GM18873 (cell line): ENCODE data around the gene ADAMTS2.

Experiments
- ATAC-seq: cut with Tn5 transposase; IDR thresholded peaks from one replicate; pipeline ENCODE4 v1.9.1; 2021; ENCODE audit warnings: mild to moderate bottlenecking, moderate library complexity, moderate number of reproducible peaks; ENCODE audit not compliant: unreplicated experiment, low FRiP score

The ADAMTS2 gene

DNA sequence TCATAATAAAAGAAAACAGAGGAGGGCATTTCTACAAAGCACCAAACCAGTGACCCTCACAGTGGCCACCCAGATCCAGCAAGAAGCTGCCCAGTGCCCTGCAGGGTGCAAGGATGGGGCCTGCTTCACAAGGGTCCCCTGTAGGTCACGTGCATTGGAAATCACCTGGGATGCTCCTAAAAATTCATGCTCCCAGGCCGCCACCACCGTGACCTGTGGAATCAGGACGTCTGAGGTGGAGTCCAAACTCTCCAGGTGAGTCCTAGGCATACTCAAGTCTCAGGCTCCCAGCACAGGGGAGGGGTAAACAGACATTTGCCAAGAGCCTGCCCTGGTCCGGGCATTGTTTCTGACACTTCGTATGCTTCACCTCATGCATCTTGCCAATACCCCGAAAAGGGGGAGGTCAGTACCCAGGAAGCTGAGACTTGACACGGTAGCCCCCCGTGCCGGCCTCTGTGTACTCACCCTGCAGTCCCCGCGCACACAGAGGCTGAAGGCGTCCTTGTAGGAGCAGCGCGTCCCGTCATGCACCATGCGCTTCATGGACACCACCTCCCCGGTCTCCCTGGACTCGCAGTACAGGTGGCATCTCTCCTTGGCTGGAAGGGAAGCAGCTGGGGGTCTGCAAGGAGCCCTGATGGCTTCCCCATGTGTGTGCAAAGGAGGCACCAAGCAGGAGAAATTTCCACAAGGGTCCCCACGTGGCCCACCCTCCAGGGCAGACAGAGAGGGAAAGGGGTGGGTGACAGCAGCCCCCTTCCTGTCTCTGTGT lies 209.6 kb downstream of the ADAMTS2 start:
- no peak for ATAC-seq

DNA sequence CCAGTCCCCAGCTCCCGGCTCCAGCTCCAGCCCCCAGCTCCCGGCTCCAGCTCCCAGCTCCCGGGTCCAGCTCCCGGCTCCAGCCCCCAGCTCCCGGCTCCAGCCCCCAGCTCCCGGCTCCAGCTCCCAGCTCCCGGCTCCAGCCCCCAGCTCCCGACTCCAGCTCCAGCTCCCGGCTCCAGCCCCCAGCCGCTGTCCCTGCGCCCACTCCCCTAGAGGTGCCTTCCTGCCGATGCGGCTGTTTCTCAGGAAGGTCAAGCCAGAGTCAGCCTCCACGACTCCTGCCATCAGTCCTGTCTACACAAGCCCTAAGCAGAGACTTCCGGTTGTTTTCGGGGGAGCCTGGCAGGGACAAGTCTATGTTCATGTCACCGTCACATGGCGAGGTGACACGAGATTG lies 210.3 kb downstream of the ADAMTS2 start:
- no peak for ATAC-seq

DNA sequence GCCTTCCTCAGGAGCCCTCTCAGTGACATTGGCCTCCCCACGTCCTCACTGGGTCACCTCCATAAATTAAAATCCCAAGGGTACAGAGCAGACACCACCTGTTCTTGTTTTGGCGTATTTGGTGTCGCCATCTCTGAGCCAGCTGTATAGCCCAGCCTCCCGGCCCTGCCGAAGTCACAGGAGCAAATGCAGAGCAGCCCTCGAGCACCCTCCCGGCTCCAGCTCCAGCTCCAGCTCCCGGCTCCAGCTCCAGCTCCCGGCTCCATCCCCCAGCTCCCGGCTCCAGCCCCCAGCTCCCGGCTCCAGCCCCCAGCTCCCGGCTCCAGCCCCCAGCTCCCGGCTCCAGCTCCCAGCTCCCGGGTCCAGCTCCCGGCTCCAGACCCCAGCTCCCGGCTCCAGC lies 210.8 kb downstream of the ADAMTS2 start:
- ATAC-seq = no peak

DNA sequence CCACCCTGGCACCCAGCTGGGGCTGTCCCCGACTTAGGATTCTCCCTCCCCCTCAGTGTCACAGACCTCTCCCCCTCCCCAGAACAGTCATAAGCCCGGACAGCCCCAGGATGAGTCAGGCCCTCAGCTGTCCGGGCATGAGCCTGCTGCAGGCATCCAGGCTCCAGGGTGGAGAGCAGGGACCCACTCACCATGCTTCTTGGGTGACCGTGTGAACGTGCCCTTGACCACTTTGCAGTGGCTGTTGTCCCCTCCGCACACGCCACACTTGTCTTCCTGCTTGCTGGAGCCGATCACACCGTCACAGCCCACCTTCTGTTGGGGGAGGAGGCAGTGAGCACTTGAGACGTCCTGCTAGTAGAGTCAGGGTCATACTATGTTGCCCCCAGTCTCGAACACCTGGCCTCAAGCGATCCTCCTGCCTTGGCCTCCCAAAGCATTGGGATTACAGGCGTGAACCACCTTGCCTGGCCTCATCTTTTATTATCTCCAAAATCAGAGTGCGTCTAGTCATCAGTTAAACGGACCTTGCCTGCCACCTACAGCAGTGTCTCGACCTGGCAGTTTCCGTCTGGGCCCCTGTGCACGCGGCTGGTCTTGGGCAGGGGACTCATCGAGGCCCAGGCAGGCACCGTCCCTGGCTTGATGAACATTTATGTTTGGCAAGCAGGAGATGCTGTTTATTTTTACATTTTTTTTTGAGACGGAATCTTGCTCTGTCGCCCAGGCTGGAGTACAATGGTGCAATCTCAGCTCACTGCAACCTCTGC lies 212.5 kb downstream of the ADAMTS2 start:
- ATAC-seq = no peak

DNA sequence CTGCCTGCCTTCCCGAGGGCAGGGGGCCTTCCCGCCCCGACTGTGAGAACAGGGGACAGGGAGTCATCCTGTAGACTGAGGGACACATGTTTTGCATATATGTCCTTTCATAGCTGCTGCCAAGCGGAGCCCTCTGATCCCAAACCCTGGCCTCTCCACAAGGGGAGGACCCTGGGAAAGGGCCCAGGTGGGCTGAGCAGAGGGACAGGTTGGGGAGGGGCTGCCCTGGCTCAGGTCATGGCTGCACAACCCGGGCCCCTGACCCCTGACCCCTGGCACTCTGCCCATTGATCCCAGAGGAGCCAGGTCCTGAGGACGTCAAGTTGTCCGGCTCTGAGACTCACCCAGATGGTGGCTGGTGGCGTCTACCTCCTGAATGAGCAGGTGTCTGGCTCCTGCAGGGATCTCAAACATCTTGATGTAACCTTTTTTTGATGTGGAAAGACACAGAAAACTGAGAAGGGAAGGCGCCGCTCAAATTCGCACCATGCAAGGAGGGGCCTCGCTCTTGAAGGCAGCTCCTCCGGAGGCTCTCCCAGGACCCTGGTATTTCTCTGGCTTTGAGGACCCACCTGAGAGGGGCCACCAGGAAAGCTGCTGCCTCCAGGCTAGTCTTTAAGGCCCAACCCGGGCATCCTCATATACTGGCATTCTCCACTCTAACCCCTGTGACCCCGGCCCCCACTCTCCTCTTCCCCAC lies 213.2 kb downstream of the ADAMTS2 start:
- no peak for ATAC-seq

DNA sequence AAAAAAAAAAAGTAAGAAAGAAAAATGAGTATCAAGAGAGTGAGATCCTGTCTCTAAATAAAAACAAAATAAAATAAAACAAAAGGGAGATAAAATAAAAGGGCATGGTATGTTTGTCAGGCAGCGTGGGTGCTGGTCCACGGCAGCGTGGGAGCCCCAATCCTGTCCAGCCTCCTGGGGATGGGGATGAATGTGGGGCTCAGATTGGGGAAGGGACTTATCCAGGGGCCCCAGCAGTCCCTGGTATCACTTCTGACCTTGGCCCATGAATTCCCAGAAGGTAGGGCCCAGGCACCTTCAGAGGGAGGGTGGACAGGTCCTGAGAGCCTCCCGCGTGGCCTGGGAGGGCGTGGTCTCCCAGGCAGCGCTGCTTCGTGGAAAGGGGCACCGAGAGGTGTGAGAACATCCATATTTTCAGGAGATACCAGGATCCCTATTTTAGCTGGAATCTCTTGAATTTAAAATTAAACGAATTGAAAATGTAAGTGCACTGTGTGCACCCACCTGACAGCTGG lies 213.9 kb downstream of the ADAMTS2 start:
- ATAC-seq = no peak

DNA sequence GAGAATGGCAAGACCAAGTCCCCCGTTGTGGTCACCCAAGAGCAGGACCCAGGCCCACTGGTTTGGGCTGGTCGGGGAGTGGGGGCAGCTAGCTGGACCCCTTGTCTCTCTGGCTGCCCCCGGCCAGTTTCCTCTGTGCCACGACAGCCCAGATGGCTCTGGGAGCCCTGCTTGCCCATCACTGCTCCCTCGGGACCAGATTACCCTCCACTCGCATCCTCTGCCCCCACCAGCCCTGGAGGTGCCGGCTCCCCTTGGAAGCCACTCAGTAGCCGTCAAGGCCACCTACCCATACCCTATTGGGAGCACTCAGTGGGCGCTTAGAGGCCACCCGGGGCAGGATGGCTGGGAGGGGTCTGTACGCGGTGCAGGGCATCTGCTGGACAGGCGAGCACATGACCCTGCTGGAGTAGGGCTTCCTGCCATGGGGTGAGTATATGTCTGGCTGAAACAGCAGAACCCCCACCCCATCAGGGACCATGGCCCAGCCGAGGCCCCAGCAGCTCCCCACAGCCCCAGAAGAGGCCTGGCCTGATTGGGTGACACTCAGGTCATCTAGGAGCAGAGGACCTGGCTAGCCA lies 215.1 kb downstream of the ADAMTS2 start:
- no peak for ATAC-seq

DNA sequence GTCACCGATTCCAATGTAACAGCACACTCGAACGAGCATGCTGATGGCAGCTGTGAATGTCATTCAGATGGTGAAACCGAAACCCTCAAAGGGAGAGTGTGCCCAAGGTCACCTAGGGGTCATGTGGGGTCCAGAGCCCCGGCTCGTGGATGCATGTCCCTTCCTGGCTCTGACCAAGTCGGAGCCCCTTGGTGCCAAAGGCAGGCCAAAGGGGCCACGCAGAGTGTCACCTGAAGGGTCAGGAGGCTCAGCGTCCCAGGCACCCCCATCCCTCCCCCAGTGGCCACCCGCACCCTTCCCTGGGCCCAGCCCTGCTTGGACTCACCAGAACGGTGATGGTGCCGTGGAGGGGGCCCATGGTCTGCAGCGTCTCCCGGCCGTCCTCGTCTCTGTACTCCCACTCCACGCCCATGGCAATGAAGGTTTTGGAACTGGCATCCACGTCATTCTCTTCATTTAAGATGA lies 215.6 kb downstream of the ADAMTS2 start:
- ATAC-seq = no peak

DNA sequence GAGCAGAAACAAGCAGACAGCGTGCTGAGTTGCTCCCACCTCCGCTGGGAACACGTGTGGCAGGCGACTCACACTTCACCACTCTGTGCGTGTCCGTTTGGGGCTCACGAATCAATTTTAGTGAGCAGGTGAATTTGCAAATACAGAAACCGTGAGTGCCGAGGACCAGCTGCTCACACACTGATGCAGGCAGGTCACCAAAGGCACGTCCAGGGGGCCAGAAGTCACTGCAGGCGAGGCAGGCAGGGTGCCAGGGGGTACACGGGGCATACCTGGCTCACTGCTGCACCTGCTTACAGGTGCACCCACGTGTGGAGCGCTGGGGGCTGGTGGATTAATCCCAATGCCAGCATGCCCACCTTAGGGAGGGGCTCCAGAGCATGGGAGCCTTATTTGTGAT lies 216.3 kb downstream of the ADAMTS2 start:
- no peak for ATAC-seq

DNA sequence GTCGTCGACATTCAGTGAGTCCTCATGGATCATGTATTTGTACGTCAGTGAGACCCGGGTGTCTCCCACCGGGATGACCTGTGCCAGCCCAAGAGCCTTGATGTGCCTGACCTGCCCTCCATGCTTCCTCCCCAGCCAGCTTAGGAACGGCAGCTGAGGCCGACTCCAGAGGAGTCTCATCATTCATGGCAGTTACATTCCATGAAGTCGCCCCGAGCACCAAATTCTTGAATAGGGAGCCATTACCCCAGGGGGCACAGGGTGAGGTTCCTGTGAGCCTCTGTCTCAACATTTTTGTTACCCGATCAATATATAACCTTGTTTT lies 217.3 kb downstream of the ADAMTS2 start:
- ATAC-seq = no peak

DNA sequence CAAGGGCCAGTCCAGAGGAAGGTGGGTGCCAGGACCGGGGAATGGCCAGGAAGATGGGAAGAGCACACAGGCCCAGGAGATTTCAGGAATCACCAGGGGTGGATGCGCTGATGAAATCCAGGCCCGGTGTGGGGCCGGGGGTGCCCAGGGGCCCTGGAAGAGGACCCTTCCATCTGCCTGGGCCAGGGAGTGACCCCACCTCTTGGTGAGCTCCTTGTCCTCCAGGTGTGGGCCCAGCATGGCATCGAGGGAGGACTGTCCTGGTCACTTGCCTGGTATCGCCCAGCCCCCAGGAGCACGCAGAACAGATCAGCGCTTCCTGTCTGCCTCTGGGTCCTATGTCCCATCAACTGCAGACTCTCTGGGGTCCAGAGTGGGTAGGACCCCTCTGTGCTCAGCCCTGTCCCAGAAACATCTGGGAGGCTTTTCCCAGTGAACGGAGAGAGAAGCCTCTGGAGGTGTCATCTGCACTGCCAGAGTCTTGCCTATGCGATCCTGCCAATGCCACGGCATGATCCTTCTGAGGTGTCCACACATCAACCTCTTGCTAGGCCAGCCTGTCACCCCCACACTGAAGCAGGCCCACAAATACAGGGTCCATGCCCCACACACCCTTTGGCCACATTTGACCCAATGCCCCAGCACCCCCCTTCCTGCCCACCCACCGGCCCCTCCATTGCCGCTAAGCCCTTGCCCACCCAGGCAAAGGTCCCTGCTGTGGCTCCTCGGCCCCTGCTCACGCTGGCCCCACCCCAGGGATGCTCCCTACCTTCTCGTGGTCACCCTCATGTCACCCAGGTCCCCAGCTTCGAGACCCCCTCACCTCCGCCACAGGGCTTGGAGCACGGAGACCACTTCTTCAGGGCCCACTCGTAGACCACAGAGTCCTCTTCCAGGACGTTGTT lies 217.9 kb downstream of the ADAMTS2 start:
- ATAC-seq = no peak

DNA sequence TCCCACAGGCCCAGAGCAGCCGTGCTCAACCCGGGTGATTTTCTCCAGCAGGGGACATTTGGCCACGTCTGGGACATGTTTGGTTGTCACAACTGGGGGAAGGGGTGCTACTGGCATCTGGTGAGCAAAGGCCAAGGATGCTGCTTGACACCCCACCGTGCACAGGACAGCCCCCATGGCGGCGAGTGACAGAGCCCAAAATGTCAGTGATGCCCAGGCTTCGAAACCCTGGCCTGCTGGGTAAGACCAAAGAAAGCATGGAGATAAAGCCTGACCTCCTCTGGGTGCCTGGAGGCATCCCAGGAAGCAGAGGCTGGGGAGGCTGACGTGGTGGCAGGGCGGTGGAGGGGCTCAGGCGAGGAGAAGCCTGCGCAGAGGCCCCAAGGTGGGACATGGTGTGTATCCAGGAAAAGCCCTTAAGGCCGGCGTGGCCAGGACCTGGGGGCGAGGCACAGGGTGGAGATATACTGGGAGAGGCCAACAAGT lies 218.7 kb downstream of the ADAMTS2 start:
- no peak for ATAC-seq

DNA sequence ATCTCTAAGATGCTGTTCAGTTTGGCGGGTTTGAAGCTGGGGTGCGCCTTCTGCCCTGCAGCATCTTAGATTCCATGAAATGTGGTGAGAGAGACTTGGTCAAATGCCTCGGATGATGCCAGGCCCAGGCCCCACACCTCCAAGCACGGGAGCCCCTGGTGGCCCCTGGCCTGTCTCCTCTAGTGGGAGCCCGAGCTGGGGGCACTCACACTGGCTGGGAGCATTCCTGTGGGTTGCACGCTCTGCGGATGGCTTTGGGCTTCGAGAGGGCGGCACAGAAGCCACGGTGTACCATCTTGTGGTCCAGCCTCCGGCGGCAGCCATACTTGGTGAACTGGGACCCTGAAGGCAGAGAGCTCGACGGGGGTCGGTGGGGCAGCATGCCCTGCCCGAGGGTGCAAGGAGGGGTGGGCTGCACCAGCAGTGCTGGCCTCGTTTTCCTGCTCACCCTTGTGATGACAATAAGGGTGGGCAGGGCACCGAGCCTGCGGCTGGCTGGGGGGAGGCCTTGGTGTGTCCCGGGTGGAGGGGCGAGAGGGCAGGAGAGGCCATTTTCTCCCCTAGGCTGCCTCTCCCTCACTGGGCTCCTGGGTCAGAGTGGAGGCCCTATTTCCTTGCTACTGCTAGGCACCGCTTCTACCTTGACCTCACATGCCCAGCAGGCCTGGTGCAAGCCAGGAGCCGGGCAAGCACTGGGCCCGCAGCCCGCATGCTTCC lies 219.3 kb downstream of the ADAMTS2 start:
- no peak for ATAC-seq

DNA sequence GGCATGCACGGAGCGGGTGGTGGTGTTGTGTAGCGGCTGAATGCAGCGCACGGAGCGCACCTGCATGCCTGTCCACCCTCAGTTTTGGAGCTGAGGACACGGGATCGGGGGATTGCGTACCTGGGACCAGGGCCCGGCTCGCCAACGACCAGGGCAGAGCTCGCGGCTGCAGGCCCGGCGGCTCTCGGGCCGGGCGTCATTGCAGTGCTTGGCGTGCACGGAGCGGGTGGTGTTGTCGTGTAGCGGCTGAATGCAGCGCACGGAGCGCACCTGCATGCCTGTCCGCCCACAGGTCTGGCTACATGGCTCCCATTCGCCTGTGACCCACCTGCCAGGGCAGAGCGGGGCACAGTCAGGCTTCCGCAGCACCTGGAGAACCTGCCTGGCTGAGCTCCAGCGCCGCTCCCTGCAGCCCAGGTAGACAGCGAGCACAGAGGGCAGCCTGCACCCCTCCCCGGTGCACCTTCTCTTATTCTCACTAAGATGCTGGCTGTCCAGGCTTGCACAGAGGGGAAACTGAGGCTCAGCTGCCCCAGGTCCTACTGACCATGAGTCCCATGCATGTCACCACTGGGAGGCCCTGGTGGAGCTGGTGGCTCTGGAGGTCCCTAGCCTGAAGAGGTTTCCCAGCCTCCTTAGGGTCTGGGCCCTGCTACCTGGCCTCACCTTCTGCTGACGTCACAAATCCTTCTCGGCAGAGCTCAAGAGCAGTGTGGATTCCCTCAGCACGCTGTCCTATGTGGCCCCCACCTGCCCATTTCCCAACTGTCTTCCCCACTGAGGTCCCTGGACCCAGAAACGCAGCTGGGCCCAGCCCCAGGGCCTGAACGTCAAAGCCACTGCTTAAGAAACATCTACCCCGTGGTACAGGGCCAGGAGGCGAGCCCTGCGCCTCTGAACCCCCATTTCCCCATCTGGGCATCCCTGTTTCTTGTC lies 220.1 kb downstream of the ADAMTS2 start:
- no peak for ATAC-seq

DNA sequence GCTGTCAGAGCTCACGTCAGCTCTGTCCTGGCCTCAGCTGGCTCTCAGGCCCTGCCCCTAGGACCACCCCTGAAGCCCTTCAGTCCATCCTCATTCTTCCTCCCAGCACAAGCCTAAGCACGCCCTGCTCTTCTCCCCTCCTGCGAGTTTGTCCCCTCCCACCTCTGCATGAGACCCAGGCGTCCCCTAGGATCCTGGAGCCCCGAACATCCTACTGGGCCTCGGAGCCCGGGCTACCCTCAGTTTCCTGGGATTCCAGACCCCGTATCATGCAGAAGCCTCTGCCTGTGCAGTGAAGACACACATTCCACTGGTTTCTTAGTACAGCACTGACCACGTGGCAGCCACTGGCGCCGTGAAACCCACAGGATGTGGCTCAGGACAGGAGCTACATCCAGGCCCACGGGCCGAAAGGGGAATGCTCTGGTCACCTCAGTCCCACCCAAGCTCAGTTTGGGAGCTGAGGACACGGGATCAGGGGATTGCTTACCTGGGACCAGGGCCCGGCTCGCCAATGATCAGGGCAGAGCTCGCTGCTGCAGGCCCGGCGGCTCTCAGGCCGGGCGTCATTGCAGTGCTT lies 220.9 kb downstream of the ADAMTS2 start:
- no peak for ATAC-seq

DNA sequence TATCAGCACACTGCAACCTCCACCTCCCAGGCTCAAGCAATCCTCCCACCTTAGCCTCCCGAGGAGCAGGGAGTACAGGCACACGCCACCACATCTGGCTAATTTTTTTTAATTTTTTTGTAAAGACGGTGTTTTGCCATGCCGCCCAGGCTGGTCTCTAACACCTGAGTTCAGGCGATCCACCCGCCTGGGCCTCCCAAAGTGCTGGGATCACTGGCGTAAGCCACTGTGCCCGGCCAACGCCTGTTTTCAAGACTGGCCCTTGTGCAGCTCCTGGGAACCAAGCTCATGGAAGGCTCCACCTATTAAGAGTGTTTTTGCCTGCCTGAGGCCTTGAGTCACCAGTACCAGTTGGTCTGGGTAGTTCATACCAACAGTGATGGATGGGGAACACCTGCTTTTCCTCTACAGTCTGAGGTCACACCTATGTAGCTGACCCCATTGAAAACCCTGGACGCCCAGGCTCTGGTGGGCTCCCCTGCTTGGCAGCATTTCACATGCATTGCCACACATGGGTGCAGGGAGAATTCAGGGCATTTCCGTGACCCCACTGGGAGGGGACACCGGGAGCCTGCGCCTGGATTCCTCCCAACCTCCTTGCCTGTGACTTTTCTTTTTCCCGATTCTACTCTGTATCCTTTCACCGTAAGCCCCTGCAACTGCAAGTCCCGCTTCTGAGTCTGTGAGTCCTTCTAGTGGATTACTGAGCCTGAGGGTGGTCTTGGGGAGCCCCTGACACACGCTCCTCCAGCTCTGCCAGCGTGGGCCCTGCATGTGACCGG lies 221.6 kb downstream of the ADAMTS2 start:
- ATAC-seq = no peak

DNA sequence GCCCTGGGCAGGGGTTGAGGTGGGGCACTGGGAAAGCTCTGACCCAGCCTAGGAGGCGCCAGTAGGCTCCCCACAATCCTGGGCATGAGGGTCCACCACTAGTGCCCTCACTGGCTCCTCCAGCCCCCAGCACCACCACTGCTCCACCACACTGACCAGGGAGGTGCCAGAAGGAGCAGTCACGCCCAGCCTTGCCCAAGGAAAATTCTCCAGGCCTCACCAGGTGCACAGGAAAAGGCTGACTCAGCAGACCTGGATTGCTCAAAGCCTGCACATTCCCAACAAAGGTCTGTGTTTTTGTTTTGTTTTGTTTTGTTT lies 222.2 kb downstream of the ADAMTS2 start:
- ATAC-seq = no peak
